ENCODE results near the gene ZNF507. TPM values are rescaled to one million over a fixed set of nuclear protein-coding genes. Genes with fewer than 3 reads are reported as not detected.

The ZNF507 gene
- total and polyA plus RNA-seq, 9 of the 15 experiments (the other 6 are each of a cell fraction or from before 2014, with no cell fraction given) = 2.9 to 25.0 (median 10.4) TPM

DNA sequence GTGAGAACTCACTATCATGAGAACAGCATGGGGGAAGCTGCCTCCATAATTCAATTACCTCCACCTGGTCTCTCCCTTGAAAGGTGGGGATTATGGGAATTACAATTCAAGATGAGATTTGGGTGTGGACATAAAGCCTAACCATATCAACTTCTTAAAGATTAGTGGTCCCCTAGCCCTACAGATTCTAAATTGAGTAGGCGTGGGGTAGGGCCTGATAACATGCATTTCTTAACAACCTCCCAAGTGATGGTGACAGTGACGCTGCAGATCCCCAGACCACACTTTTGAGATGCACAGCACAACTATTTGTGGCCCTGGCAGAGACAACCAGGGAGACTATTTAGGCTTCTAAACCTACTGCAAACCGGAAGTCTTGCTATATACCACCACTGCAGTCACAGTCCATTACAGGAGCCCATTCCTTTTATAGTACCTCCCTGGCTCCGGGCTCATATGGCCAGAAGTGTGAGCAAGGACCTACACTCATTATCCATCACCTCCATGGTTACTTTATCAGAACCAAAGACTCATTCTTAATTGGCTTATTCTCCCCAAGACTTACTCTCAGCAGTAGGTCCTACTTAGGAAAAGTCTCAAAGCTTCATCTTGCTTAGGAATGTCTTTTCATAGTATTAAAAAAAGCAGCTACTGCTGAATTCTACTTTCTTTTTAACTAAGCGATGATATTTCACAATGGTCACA lies 58.0 kb downstream of the ZNF507 start (continued):
- TF ChIP-seq ZNF316 (IDR thresholded peaks at IDR 0.05) (peak; percentile 54), GATA2 (CRISPR knock-in tag; IDR thresholded peaks at IDR 0.05) (no peak), ZNF274 (IDR thresholded peaks at IDR 0.05; ENCODE audit: borderline replicate concordance, low read depth, low read length) (no peak), KLF1 (tag; IDR thresholded peaks at IDR 0.05) (no peak), ZNF263 (CRISPR knock-in tag; IDR thresholded peaks at IDR 0.05; ENCODE audit: borderline replicate concordance) (no peak), NR1H2 (CRISPR knock-in tag; IDR thresholded peaks at IDR 0.05) (no peak), ASH1L (IDR thresholded peaks at IDR 0.05; ENCODE audit: borderline replicate concordance, low read depth, partially characterized antibody) (no peak), CTBP1 (IDR thresholded peaks at IDR 0.05; ENCODE audit: borderline replicate concordance) (peak; percentile 62), ETV1 (tag; conservative IDR thresholded peaks at IDR 0.05; ENCODE audit: low read depth) (peak; percentile 40; the same call in 1 of the 2 replicates), GTF2B (IDR thresholded peaks at IDR 0.05; ENCODE audit: extremely low read depth, insufficient read length) (no peak), BCOR (IDR thresholded peaks at IDR 0.05) (no peak), RBM25 (IDR thresholded peaks at IDR 0.05; ENCODE audit: low read depth, low read length, severe bottlenecking) (no peak), MAFG (tag; conservative IDR thresholded peaks at IDR 0.05) (0 out of 2 replicates have a peak, but pooled peaks have one; percentile 40), EGR1 (conservative IDR thresholded peaks at IDR 0.05) (peak; percentile 72), NFE2 (IDR thresholded peaks at IDR 0.05; ENCODE audit: low read depth) (peak; percentile 86), RFX7 (CRISPR knock-in tag; IDR thresholded peaks at IDR 0.05) (no peak)
- TF ChIP-seq, protein P1, sequence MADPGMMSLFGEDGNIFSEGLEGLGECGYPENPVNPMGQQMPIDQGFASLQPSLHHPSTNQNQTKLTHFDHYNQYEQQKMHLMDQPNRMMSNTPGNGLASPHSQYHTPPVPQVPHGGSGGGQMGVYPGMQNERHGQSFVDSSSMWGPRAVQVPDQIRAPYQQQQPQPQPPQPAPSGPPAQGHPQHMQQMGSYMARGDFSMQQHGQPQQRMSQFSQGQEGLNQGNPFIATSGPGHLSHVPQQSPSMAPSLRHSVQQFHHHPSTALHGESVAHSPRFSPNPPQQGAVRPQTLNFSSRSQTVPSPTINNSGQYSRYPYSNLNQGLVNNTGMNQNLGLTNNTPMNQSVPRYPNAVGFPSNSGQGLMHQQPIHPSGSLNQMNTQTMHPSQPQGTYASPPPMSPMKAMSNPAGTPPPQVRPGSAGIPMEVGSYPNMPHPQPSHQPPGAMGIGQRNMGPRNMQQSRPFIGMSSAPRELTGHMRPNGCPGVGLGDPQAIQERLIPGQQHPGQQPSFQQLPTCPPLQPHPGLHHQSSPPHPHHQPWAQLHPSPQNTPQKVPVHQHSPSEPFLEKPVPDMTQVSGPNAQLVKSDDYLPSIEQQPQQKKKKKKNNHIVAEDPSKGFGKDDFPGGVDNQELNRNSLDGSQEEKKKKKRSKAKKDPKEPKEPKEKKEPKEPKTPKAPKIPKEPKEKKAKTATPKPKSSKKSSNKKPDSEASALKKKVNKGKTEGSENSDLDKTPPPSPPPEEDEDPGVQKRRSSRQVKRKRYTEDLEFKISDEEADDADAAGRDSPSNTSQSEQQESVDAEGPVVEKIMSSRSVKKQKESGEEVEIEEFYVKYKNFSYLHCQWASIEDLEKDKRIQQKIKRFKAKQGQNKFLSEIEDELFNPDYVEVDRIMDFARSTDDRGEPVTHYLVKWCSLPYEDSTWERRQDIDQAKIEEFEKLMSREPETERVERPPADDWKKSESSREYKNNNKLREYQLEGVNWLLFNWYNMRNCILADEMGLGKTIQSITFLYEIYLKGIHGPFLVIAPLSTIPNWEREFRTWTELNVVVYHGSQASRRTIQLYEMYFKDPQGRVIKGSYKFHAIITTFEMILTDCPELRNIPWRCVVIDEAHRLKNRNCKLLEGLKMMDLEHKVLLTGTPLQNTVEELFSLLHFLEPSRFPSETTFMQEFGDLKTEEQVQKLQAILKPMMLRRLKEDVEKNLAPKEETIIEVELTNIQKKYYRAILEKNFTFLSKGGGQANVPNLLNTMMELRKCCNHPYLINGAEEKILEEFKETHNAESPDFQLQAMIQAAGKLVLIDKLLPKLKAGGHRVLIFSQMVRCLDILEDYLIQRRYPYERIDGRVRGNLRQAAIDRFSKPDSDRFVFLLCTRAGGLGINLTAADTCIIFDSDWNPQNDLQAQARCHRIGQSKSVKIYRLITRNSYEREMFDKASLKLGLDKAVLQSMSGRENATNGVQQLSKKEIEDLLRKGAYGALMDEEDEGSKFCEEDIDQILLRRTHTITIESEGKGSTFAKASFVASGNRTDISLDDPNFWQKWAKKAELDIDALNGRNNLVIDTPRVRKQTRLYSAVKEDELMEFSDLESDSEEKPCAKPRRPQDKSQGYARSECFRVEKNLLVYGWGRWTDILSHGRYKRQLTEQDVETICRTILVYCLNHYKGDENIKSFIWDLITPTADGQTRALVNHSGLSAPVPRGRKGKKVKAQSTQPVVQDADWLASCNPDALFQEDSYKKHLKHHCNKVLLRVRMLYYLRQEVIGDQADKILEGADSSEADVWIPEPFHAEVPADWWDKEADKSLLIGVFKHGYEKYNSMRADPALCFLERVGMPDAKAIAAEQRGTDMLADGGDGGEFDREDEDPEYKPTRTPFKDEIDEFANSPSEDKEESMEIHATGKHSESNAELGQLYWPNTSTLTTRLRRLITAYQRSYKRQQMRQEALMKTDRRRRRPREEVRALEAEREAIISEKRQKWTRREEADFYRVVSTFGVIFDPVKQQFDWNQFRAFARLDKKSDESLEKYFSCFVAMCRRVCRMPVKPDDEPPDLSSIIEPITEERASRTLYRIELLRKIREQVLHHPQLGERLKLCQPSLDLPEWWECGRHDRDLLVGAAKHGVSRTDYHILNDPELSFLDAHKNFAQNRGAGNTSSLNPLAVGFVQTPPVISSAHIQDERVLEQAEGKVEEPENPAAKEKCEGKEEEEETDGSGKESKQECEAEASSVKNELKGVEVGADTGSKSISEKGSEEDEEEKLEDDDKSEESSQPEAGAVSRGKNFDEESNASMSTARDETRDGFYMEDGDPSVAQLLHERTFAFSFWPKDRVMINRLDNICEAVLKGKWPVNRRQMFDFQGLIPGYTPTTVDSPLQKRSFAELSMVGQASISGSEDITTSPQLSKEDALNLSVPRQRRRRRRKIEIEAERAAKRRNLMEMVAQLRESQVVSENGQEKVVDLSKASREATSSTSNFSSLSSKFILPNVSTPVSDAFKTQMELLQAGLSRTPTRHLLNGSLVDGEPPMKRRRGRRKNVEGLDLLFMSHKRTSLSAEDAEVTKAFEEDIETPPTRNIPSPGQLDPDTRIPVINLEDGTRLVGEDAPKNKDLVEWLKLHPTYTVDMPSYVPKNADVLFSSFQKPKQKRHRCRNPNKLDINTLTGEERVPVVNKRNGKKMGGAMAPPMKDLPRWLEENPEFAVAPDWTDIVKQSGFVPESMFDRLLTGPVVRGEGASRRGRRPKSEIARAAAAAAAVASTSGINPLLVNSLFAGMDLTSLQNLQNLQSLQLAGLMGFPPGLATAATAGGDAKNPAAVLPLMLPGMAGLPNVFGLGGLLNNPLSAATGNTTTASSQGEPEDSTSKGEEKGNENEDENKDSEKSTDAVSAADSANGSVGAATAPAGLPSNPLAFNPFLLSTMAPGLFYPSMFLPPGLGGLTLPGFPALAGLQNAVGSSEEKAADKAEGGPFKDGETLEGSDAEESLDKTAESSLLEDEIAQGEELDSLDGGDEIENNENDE (IDR thresholded peaks at IDR 0.05; ENCODE audit: low read depth, low read length) = no peak
